Measurements from ENCODE around the gene DLEC1.
"Not testable (repeated sequence)": the region's sequence is repeated elsewhere in the genome, so short reads cannot be mapped to it uniquely, and the experiment has no call there.

The DLEC1 gene

GRCh38 chr3:38155825-38156224, 116.8 kb downstream of the DLEC1 start:
- ATAC-seq (replicated peaks), result no peak
- DNase-seq, result no peak
- no peaks in the 10 kb centered on the region for H3K36me3 Mint-ChIP-seq
- H3K9me3 Mint-ChIP-seq, result peaks cover 5 to 8% of the 10 kb centered on the region in 2 donors
- no peaks in the 10 kb centered on the region for H3K27me3 Mint-ChIP-seq
- no peak overlapping the region for H3K27ac Mint-ChIP-seq
- no peak overlapping the region for H3K4me3 Mint-ChIP-seq
- peaks cover 27 to 45% of the 10 kb centered on the region in 2 donors for H3K4me1 Mint-ChIP-seq

DNA sequence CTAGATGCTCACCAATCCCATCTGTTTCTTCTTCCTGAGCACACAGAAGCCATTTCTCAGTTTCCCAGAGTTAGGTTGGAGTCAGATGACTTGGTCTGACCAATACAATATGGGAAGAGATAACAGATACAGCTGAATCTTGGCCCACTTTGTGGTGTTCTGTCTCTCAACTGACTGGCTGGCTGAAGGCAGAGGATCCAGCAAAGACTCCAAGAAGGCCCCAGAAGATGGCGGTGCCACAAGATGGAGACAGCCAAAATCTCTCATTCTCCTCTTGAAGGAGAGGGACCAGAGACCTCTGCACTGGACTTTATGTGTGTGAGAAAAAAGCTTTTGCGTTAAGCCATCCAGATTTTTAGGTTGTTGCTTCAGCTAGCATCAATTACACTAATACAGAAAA, 118.1 kb downstream of the DLEC1 start:
- DNase-seq, result no peak
- Mint-ChIP-seq H3K4me1 (peaks cover 19 to 33% of the 10 kb centered on the region in 2 donors), H3K9me3 (no peaks in the 10 kb centered on the region), H3K27me3 (no peaks in the 10 kb centered on the region), H3K27ac (no peak overlapping the region), H3K36me3 (no peaks in the 10 kb centered on the region), H3K4me3 (no peak overlapping the region)
- no peak for ATAC-seq (replicated peaks)

DNA sequence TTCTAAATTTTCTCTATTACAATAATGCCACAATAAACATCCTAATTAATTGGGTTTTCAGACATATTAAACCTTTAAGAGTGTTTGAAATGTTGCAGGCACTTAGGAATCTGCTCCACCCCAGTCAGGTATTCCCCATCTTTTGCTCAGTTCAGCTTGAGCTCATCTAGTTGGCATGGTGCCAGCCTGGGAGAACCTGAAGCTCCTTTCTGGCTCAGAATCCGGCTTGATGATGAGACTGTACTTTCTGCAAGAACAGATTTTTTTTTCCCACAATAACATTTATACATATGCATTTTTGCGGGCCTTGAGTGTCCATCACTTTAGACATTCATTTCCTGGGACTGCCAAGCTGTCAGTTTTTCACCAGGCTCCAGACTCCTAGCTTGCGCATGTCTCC, 118.6 kb downstream of the DLEC1 start:
- no peak overlapping the region for H3K4me3 Mint-ChIP-seq
- H3K36me3 Mint-ChIP-seq, result no peaks in the 10 kb centered on the region
- no peak overlapping the region for H3K27ac Mint-ChIP-seq
- peaks cover 19 to 32% of the 10 kb centered on the region in 2 donors for H3K4me1 Mint-ChIP-seq
- ATAC-seq (replicated peaks) (no peak), DNase-seq (no peak)
- no peaks in the 10 kb centered on the region for H3K9me3 Mint-ChIP-seq
- no peaks in the 10 kb centered on the region for H3K27me3 Mint-ChIP-seq

DNA sequence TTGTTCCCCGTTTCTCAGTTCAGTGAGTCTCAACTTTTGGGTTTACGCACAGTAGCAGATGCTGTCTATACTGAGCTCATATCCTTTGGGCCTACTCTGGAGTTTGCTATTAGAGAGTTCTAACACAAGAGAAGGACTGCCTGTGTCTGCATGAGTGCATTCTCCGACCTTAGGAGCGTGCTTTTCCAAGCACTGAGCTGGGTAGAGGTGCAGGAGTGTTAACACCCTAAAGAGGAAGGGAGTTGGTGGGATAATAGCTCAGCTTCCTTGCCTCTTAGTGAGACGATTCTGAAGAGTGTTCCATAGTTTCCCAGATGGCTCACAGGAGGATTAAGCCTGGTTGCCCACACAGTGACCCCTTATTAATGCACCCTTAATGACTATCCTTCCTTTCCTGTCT, 119.5 kb downstream of the DLEC1 start:
- no peaks in the 10 kb centered on the region for H3K9me3 Mint-ChIP-seq
- H3K27me3 Mint-ChIP-seq, result no peaks in the 10 kb centered on the region
- H3K27ac Mint-ChIP-seq, result peak overlapping the region; percentile 32
- no peak overlapping the region for H3K4me3 Mint-ChIP-seq
- no peak for ATAC-seq (replicated peaks)
- H3K4me1 Mint-ChIP-seq, result peaks cover 13 to 29% of the 10 kb centered on the region in 2 donors
- DNase-seq, result no peak
- no peaks in the 10 kb centered on the region for H3K36me3 Mint-ChIP-seq

DNA sequence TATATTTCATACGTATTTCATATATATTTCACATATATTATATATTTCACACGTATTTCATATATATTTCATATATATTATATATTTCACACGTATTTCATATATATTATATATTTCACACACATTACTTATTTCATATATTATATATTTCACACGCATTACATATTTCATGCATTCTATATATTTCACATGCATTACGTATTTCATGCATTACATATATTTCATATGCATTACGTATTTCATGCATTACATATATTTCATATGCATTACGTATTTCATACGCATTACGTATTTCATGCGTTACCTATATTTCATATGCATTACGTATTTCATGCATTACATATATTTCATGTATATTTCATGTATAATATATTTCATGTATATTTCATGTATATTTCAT, 121.7 kb downstream of the DLEC1 start:
- H3K27ac Mint-ChIP-seq; H3K27me3 Mint-ChIP-seq; H3K36me3 Mint-ChIP-seq; ATAC-seq (replicated peaks); H3K4me3 Mint-ChIP-seq; DNase-seq; H3K9me3 Mint-ChIP-seq: not testable (repeated sequence)
- H3K4me1 Mint-ChIP-seq, result peaks cover 7 to 16% of the 10 kb centered on the region in 2 donors

- H3K27me3 Mint-ChIP-seq, result no peaks in the 10 kb centered on the region
- ATAC-seq (replicated peaks) (no peak), DNase-seq (no peak)
- peaks cover 26 to 38% of the 10 kb centered on the region in 2 donors for H3K4me1 Mint-ChIP-seq
- no peak overlapping the region for H3K27ac Mint-ChIP-seq
- H3K36me3 Mint-ChIP-seq, result peaks cover 11 to 20% of the 10 kb centered on the region in 2 donors
- no peak overlapping the region for H3K4me3 Mint-ChIP-seq
- no peaks in the 10 kb centered on the region for H3K9me3 Mint-ChIP-seq
Measured at GRCh38 chr3:38163117-38163840, 124.3 kb downstream of the DLEC1 start.

DNA sequence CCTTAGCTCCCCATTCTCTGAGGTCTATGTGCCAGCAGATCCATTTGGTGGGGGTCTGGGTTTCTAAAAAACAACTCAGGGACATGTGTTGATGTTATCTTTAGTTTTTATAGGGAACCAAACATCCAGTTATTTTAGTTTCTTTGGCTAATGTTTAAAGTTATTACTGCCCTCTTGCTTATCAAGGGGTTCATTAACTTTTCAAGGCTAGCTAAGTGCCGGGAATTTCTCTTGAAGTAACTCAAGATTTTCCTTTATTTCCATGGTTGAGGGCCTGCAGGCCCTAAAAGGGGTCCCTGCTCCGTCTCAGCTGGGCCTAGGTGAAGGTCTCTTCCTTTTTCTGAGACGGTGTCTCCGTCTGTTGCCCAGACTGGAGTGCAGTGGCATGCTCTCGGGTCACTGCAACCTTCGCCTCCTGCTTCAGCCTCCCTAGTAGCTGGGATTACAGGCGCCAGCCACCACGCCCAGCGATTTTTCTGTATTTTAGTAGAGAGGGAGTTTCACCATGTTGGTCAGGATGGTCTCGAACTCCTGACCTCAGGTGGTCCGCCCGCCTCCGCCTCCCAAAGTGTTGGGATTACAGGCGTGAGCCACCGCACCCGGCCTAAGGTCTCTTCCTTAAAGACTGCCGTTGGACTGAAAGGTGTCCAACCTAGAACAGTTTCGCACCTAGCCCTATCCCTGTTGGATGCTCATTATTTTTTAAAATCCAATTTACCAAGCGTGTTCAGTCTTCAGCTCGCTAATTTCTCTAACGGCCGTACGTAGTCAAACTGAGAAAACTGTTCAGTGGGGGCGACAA, 125.0 kb downstream of the DLEC1 start:
- Mint-ChIP-seq H3K36me3 (peaks cover 11 to 21% of the 10 kb centered on the region in 2 donors), H3K9me3 (no peaks in the 10 kb centered on the region), H3K4me1 (peaks cover 32 to 41% of the 10 kb centered on the region in 2 donors), H3K4me3 (peak overlapping the region; percentile 96 to 97), H3K27ac (peak overlapping the region; percentile 99), H3K27me3 (no peaks in the 10 kb centered on the region)
- ATAC-seq (replicated peaks) (no peak), DNase-seq (no peak)

GRCh38 chr3:38164643-38164951, 125.6 kb downstream of the DLEC1 start:
- peaks cover 11 to 24% of the 10 kb centered on the region in 2 donors for H3K36me3 Mint-ChIP-seq
- DNase-seq, result no peak
- H3K9me3 Mint-ChIP-seq, result no peaks in the 10 kb centered on the region
- no peaks in the 10 kb centered on the region for H3K27me3 Mint-ChIP-seq
- peak; percentile 37 to 38 for ATAC-seq (replicated peaks)
- H3K4me1 Mint-ChIP-seq, result peaks cover 38 to 47% of the 10 kb centered on the region in 2 donors
- H3K27ac Mint-ChIP-seq, result peak overlapping the region; percentile 99
- H3K4me3 Mint-ChIP-seq, result peak overlapping the region; percentile 96 to 97

DNA sequence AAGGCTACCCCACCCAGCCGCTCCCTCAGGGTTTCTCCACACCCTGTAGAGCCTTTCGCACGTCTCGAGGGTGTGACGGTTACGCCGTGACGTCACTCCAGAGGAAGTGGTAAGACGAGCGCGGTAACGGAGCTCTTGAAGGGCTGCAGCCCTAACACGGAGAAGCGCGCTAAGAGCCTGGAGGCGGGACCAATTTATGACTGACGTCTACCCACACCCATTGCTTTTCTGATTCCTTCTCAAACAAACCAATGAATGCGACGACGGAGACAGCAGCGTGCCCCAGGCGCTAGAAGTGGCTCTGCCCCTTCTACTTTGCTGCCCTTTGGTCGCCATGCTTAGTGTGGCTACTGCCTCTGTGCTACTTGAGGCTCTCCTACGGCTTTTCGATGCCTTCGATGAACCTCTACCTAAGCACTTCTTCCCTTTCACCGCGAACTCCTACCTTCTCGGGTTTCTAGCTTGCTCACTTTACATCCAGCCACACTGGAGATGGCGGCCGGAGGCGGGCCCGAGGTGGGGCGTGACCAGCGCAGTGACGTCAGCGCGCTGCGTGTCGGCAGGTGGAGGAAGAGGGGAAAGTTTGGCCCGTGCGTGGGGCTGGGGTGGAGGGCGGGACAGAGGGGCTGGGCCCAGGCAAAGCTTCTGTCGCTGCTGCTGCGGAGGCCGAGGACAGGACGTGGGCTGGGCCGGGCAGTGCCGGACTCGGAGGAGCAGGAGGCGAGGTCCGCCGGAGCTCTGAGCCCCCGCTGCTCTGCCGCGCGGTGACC, 126.1 kb downstream of the DLEC1 start, which contains the start of gene OXSR1:
Gene OXSR1 (plus strand): TSS at position 586 of the 770 bp plus-strand sequence. CDS start 340 bp downstream, outside the sequence.
- H3K27me3 Mint-ChIP-seq, result no peaks in the 10 kb centered on the region
- H3K9me3 Mint-ChIP-seq, result no peaks in the 10 kb centered on the region
- H3K27ac Mint-ChIP-seq, result peak within 1 kb of the TSS; percentile 99
- peak; percentile 89 to 92 for ATAC-seq (replicated peaks)
- peaks cover 11 to 24% of the 10 kb centered on the region in 2 donors for H3K36me3 Mint-ChIP-seq
- DNase-seq, result peak; percentile 96
- peaks cover 38 to 50% of the 10 kb centered on the region in 2 donors for H3K4me1 Mint-ChIP-seq
- H3K4me3 Mint-ChIP-seq, result peak within 1 kb of the TSS; percentile 96 to 97

GRCh38 chr3:38165722-38166387, 126.8 kb downstream of the DLEC1 start:
- Mint-ChIP-seq H3K9me3 (no peaks in the 10 kb centered on the region), H3K36me3 (peaks cover 11 to 31% of the 10 kb centered on the region in 2 donors), H3K27me3 (no peaks in the 10 kb centered on the region), H3K27ac (peak overlapping the region; percentile 99), H3K4me3 (peak overlapping the region; percentile 96 to 97), H3K4me1 (peaks cover 42 to 57% of the 10 kb centered on the region in 2 donors)
- ATAC-seq (replicated peaks) (peak; percentile 4 to 24), DNase-seq (no peak)

DNA sequence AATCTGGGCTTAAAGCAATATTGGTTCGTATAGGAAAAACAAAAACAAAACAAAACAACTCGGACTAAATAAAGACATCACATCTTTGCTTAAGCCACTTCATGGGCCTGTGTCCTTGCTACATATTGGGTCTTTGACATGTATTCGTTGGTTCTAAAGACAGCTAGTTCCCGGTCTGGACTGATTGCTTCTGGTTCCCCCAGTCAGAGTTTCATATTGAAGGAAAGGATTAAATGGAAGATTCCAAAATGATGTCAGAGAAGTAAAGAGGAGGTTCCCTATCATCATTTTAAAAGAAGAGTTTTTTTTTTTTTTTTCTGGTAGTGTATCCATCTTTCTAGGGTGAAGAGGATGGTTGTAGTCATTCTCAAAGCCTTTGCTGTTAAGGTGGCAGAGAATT, 128.6 kb downstream of the DLEC1 start:
- Mint-ChIP-seq H3K4me3 (peak overlapping the region in 1 of 2 donors; percentile 15), H3K9me3 (no peaks in the 10 kb centered on the region), H3K4me1 (peaks cover 45 to 61% of the 10 kb centered on the region in 2 donors), H3K36me3 (peaks cover 11 to 32% of the 10 kb centered on the region in 2 donors), H3K27ac (no peak overlapping the region), H3K27me3 (no peaks in the 10 kb centered on the region)
- DNase-seq, result no peak
- ATAC-seq (replicated peaks), result no peak

DNA sequence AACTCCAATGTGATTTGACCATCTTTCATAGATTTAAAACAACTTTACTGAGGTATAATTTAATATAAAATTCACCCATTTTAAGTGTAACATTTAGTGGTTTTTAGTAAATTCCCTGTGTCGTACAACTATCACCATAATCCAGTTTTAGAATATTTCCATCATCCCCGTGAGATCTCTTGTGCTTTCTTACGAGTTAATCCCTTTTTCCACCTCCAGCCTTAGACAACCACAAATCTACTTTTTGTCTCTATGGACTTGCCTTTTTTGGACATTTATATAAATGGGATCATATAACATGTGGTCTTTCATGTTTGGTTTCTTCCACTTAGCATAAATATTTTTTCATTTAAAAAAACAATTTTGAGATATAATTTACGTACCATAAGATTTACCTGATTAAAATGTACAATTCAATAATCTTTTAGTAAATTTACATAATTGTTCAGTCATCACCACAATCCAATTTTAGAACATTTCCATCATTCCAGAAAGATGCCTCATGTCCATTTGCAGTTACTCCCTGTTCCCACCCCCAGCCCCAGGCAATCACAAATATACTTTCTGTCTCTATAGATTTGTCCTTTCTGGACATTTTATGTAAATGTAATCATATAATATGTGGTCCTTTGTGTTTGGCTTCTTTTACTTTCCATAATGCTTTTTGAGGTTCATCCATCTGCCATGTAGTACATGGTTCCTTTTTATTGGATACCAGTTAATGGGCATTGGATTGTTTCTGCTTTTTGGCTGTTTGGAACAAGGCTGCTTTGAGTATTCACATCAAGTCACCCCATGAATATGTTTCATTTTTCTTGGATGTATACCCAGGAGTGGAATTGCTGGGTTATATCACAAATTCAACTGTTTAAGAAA, 129.4 kb downstream of the DLEC1 start:
- peaks cover 49 to 69% of the 10 kb centered on the region in 2 donors for H3K4me1 Mint-ChIP-seq
- no peaks in the 10 kb centered on the region for H3K27me3 Mint-ChIP-seq
- DNase-seq (no peak), ATAC-seq (replicated peaks) (no peak)
- H3K4me3 Mint-ChIP-seq, result no peak overlapping the region
- no peaks in the 10 kb centered on the region for H3K9me3 Mint-ChIP-seq
- peaks cover 11 to 32% of the 10 kb centered on the region in 2 donors for H3K36me3 Mint-ChIP-seq
- H3K27ac Mint-ChIP-seq, result no peak overlapping the region

- Mint-ChIP-seq H3K27ac (no peak overlapping the region), H3K27me3 (no peaks in the 10 kb centered on the region), H3K4me1 (peaks cover 53 to 75% of the 10 kb centered on the region in 2 donors), H3K4me3 (no peak overlapping the region), H3K36me3 (peaks cover 11 to 32% of the 10 kb centered on the region in 2 donors), H3K9me3 (no peaks in the 10 kb centered on the region)
- no peak for ATAC-seq (replicated peaks)
- DNase-seq, result no peak
Measured at GRCh38 chr3:38169027-38169317, 130.0 kb downstream of the DLEC1 start.
